ENCODE results near the gene SDC3. TPM values are rescaled to one million over a fixed set of nuclear protein-coding genes. Genes with fewer than 3 reads are reported as not detected.

The SDC3 gene
- total RNA-seq, 1 donor from 2014 or later = 51.9 TPM

GRCh38 chr1:30834253-30834652 lies 74.3 kb downstream of the SDC3 start:
- TF ChIP-seq, protein P1, sequence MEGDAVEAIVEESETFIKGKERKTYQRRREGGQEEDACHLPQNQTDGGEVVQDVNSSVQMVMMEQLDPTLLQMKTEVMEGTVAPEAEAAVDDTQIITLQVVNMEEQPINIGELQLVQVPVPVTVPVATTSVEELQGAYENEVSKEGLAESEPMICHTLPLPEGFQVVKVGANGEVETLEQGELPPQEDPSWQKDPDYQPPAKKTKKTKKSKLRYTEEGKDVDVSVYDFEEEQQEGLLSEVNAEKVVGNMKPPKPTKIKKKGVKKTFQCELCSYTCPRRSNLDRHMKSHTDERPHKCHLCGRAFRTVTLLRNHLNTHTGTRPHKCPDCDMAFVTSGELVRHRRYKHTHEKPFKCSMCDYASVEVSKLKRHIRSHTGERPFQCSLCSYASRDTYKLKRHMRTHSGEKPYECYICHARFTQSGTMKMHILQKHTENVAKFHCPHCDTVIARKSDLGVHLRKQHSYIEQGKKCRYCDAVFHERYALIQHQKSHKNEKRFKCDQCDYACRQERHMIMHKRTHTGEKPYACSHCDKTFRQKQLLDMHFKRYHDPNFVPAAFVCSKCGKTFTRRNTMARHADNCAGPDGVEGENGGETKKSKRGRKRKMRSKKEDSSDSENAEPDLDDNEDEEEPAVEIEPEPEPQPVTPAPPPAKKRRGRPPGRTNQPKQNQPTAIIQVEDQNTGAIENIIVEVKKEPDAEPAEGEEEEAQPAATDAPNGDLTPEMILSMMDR (IDR thresholded peaks at IDR 0.05) = no peak

GRCh38 chr1:30830537-30830936 lies 78.0 kb downstream of the SDC3 start:
- Histone ChIP-seq H3K4me1 (no peaks in the 10 kb centered on the region), H3K27ac (no peak overlapping the region), H3K27me3 (no peaks in the 10 kb centered on the region), H3K9me3 (no peaks in the 10 kb centered on the region), H3K36me3 (no peaks in the 10 kb centered on the region), H3K4me3 (no peak overlapping the region)
- TF ChIP-seq, protein P1 (IDR thresholded peaks at IDR 0.05) = no peak
- intact Hi-C loops (cut with DNase I) = no loop called here
- DNase-seq (ENCODE audit: low spot score in 2 of 2) = no peak

More at GRCh38 chr1:30834253-30834652, 74.3 kb downstream of the SDC3 start:
- no peak overlapping the region for H3K4me3 ChIP-seq
- H3K4me1 ChIP-seq = no peaks in the 10 kb centered on the region
- no peak overlapping the region for H3K27ac ChIP-seq
- intact Hi-C loops (cut with DNase I) = no loop called here
- H3K9me3 ChIP-seq = no peaks in the 10 kb centered on the region
- DNase-seq (ENCODE audit: low spot score in 2 of 2) = no peak
- no peaks in the 10 kb centered on the region for H3K36me3 ChIP-seq
- H3K27me3 ChIP-seq = no peaks in the 10 kb centered on the region

GRCh38 chr1:30829889-30830288 lies 78.7 kb downstream of the SDC3 start:
- H3K27me3 ChIP-seq = no peaks in the 10 kb centered on the region
- TF ChIP-seq, protein P1 (IDR thresholded peaks at IDR 0.05) = no peak
- H3K9me3 ChIP-seq = no peaks in the 10 kb centered on the region
- no peak overlapping the region for H3K27ac ChIP-seq
- no peak overlapping the region for H3K4me3 ChIP-seq
- intact Hi-C loops (cut with DNase I) = no loop called here
- peaks cover 0 to under 1% of the 10 kb centered on the region in 2 donors for H3K4me1 ChIP-seq
- H3K36me3 ChIP-seq = no peaks in the 10 kb centered on the region
- no peak for DNase-seq (ENCODE audit: low spot score in 2 of 2)

DNA sequence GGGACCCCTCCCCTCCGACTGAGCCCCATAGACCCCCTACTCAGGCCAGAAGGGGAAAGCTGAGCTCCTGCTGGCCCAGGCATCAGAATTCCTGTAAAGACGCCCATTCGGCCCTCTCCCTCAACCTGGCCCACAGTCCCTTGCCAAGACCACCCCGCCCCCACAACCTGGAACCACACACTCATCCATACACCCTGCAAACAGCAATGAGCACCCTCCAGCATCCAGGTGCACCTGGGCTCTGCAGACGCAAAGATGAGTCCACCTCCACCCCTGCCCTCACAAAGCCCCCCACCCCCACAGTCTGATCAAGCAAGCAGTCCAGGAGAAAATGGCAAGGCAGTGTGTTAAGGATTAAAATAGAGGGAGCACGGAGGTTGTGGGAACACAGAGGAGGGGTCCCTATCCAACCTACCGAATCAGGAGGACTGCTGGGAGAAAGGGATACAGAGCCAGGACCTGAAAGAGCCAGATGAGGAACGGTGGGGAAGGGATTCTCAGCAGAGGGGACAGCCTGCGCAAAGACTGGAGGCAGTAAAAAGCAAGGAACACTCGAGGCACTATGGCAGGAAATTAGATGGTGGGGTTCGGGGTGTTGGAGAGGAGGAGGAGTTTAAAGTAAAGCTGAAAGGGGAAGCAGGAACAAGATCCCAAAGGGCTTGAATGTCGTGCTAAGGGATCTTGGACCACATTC lies 83.7 kb downstream of the SDC3 start:
- H3K36me3 ChIP-seq = no peaks in the 10 kb centered on the region
- peaks cover 4 to 13% of the 10 kb centered on the region in 2 donors for H3K4me1 ChIP-seq
- intact Hi-C loops (cut with DNase I) = loop anchor here (1.0 to 2.0 kb wide), 3 partner anchors 63 to 106 kb away; no protein-coding TSS in a partner anchor
- no peak for DNase-seq (ENCODE audit: low spot score in 2 of 2)
- no peaks in the 10 kb centered on the region for H3K9me3 ChIP-seq
- TF ChIP-seq, protein P1 (IDR thresholded peaks at IDR 0.05) = no peak
- peak overlapping the region; percentile 95 for H3K27ac ChIP-seq
- H3K4me3 ChIP-seq = peak overlapping the region in 1 of 2 donors; percentile 58
- no peaks in the 10 kb centered on the region for H3K27me3 ChIP-seq

DNA sequence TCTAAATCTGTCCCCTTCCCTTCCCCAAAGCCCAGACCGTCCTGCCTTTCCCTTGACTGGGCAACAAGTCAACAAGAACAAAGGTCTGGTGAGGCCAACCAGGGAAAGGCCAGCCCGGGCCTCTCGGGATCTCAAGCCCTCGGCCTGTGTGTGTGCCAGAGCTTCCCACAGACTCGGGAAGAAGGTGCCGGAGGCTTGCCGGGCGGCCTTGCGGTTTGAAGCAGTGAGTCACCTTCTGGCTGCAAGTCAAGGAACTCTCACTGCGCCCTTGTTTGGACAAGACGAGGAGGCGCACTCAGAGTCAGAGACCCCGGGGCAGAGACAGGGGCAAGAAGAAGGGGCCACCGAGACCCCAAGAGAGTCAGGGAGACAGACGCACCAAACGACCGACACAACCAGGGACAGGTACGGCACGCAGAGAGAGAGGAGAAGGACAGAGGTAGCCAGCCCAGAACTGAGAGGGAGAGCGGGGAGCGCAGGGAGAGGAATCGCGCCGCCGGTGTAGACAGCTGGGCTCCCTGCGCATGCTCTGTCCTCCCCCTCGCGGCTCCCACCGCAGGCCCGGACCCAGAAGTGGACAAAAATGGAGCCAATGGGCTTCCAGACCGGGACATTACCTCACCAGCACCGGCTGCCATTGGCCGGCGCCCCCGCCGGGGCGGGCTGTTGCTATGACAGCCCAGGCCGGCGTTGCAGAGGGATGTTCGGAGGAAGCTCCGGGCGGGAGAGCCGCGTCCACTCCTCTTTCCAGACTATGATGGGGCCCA lies 84.4 kb downstream of the SDC3 start:
- Histone ChIP-seq H3K27me3 (no peaks in the 10 kb centered on the region), H3K36me3 (no peaks in the 10 kb centered on the region), H3K4me1 (peaks cover 4 to 13% of the 10 kb centered on the region in 2 donors), H3K4me3 (peak overlapping the region; percentile 46 to 58), H3K9me3 (no peaks in the 10 kb centered on the region), H3K27ac (peak overlapping the region; percentile 95)
- intact Hi-C loops (cut with DNase I) = loop anchor here (1.0 to 2.0 kb wide), 3 partner anchors 64 to 105 kb away; no protein-coding TSS in a partner anchor
- DNase-seq (ENCODE audit: low spot score in 2 of 2) = peak; percentile 87 to 98
- TF ChIP-seq, protein P1 (IDR thresholded peaks at IDR 0.05) = peak in 1 of 3 experiments; percentile 5

Data from ascending aorta (tissue), 2 donors.